HG03280 (cell line): Measurements from ENCODE around the gene SERTAD3.
"Not testable (repeated sequence)": the region's sequence is repeated elsewhere in the genome, so short reads cannot be mapped to it uniquely, and the experiment has no call there.

Source experiments
- ATAC-seq: cut with Tn5 transposase; IDR thresholded peaks from one replicate; pipeline ENCODE4 v1.9.1; 2021; ENCODE audit warnings: mild to moderate bottlenecking, moderate library complexity; ENCODE audit not compliant: unreplicated experiment

SERTAD3 gene

DNA sequence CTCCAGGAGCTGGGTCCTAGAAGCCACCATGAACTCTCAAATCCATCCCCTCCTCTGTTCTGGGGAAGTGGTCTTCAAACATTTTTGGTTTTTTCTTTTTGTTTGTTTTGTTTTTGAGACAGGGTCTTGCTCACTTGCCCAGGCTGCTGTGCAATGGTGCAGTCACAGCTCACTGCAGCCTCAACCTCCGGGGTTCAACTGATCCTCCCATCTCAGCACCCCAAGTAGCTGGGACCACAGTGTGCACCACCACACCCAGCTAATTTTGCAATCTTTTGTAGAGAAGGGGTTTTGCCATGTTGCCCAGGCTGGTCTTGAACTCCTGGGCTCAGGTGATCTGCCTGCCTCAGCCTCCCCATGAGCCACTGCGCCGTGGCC is 14.5 kb upstream of the SERTAD3 start:
- ATAC-seq = no peak

GRCh38 chr19:40457953-40458596 is 13.9 kb upstream of the SERTAD3 start:
- no peak for ATAC-seq

DNA sequence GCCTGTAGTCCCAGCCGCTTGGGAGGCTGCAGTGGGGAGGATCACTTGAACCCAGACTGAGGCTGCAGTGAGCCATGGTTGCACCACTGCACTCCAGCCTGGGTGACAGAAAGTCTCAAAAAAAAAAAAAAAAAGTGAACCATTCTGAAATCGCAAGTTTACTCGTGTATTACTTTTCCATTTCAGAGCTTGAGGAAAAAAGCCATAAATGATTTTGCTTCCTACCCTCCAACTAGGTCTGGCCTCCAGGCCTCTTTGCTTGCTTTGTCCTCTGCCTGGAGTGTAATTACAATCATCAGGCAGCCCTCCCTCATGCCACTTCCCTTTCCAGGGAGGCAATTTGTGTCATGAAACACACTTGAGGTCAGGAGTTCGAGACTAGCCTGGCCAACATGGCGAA is 12.9 kb upstream of the SERTAD3 start:
- no peak for ATAC-seq

DNA sequence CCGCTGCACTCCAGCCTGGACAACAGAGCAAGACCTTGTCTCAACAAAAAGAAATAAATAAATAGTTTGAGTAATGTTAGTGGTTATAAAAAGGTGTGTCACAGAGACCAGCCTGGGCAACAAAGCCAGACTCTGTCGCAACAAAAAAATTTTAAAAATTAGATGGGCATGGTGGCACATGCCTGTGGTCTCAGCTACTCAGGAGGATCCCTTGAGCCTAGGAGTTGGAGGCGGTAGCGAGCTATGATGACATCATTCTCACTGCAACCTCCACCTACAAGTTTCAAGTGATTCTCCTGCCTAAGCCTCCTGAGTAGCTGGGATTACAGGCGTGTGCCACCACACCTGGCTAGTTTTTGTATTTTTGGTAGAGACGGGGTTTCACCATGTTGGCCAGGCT is 9.8 kb upstream of the SERTAD3 start:
- ATAC-seq = not testable (repeated sequence)

DNA sequence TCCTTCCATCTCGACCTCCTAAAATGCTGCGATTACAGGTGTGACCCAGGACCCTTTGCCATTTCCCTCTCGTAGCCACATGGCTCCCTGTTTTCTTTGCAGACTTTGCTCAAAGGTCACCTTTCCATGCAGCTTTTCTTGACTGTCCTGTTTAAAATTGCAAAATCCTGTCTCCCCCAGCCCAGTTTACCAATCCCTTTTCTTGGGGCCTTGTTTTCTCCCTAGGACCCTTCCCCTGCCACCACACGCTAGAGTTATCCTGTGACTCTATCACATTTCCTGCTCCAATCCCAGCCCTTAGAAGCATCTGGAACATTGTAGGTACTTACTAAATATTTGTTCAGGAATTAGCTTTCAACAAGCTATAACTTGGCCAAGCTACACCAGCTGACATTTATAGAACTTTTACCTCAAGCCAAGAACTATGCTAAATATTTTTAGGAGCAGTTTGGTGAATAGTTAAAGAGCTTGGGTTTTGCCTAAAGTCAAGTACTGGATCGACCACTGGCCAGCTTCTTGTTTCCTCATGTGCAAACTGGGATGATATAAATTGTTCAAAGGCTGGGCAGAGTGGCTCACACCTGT is 9.1 kb upstream of the SERTAD3 start:
- ATAC-seq = no peak

DNA sequence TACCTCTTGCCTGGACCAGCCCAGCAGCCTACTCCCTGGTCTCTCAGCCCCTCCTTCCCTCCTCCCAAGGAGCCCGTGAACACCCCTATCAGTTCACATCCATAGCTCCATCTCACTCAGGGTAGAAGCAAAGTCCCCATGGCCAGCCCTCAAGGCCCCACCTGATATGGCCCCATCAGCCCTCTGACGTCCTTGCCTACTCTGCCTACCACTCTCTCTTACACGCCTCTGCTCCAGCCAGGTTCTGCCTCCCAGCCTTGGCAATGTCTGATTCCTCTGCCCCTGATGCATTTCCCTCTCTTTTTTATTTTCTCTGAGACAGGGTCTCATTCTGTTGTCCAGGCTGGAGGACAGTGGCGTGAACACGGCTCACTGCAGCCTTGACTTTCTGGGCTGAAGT is 7.9 kb upstream of the SERTAD3 start:
- ATAC-seq = no peak

DNA sequence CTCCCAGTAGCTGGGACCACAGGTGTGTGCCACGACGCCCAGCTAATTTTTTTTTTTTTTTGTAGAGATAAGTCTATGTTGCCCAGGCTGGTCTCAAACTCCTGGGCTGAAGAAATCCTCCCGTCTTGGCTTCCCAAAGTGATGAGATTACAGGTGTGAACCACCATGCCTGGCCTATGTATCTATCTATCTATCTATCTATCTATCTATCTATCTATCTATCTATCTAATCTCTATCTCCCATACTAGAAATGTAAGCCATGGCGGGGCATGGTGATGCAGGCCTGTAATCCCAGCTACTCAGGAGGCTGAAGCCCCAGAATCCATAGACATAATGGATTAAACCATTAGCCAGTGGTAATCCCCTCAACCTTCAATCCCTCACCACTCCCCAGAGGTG is 6.5 kb upstream of the SERTAD3 start:
- no peak for ATAC-seq

GRCh38 chr19:40449506-40449905 is 5.4 kb upstream of the SERTAD3 start:
- ATAC-seq = no peak

DNA sequence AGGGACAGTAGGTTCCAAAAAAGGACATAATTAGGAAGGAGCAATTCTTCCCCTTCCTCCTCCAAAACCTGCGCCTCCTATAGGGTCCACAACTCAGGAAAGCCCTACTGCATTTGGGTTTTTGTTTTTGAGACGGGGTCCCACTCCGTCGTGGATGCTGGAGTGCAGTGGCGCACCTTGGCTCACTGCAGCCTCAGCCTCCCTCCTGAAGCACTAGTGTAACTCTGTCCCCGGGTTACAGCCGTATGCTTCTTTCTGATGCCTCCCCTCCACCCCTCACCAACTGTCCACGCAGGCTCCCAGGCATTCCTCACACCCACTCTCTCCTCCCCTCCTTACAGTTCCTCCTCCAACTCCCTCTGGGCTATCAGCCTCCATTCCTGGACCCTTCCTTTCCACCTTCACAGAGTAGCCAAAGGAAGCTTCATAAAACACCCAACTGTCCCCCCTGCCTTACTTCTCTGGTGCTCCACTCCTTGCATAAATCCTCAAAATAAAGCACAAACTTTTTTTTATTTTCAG is 2.2 kb upstream of the SERTAD3 start:
- no peak for ATAC-seq

DNA sequence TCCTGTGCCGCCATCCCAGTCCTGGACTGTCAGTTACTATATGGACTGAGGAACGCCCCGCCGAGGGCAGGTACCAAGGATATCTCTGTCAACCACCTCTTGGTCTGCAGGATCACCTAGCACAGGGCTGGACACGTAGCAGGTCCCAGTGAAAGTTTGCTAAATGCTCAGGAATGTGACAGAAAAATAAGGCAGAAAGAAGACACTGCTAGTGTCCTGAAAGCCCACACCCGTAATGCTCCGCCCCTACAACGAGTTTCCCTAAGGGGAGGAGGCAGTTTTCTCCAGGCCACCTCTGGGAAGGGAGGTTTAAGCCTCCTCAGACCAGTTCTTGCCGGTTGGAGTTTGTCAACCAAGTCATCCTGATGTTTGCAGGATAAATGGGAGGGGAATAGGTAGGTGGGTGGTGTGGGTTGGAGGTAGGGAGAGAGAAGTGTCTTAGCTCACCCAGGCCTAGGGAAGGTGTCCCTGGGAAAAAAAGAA is 1.7 kb upstream of the SERTAD3 start:
- ATAC-seq = no peak

- no peak for ATAC-seq
Measured at GRCh38 chr19:40444825-40445312, 734 bp upstream of the SERTAD3 start.

- ATAC-seq = peak; percentile 65
Measured at GRCh38 chr19:40443131-40443999, 770 bp downstream of the SERTAD3 start.

DNA sequence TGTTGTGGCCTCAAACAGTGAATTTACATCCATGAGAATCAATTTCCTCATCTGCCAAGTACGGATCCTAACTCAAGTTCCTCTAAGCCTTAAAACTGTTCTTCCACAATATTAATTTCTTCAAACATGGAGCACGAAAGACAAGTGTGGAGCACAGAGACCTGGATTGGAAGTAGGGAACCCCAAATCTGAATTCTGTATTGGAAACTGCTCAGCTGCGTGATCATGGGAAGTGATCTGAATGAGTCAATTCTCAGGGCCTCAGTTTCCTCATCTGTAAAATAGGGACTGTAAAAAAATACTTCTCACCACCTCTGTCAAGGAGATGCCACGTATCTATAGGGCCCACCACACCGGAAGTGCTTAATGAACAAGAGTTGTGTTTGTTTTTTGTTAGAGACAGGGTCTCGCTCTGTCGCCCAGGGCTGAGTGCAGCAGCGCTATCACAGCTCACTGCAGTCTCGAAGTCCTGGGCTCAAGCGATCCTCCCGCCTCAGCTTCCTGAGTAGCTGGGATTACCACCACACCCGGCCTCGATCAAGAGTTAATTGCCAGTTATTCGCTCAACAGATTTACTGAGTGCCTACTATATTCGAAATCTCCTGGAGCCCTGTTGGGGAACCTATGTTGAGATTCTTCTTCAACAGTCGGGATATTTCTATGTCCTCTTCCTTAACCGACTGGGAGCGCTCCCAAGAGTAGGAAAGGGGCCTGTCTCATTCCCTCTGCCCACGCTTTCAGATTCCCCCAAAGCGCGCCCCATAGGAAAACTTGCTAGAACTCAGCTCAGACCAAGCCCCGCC is 1.6 kb downstream of the SERTAD3 start:
- no peak for ATAC-seq

- ATAC-seq = no peak
Measured at GRCh38 chr19:40441719-40442253, 2.3 kb downstream of the SERTAD3 start.

GRCh38 chr19:40438284-40438683 is 5.9 kb downstream of the SERTAD3 start:
- ATAC-seq = no peak

DNA sequence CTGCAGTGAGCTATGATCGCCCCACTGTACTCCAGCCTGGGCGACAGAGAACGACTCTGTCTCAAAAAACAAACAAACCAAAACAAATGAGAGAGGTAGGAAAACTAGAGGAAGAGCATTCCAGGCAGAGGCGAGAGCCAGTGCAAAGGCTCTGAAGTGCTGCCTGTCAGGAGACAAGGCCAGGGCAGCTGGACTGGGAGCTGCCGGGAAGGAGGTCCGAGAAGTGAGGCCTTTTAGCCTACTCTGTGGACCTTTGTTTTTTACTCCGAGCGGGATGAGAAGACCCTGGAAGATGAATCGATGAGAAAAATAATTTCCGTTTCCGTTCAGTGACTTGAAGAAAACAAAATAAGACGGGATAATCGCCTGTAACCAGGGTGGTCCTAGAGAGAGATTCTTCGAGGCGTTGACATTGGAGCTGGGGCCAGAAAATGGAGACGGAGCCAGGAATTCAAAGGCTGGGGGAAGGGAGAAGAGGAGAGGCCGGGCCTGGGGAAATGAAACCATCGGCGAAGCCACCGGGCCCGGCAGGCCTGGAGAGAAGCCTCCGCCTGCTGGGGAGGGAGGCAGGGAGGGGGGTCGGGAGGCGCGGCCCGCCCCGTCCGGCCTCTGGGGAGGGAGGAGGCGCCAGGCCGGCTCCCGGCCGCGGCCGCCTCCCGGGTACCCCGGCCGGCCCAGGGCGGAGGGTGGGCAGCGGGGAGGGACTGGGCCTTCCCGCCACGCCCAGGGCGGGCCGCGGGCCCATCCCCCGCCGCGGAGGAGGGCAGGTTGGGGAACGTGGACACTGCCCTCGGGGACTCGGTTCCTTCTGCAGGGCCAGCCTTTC is 10.5 kb downstream of the SERTAD3 start:
- ATAC-seq = peak; percentile 69

- ATAC-seq = not testable (repeated sequence)
Measured at GRCh38 chr19:40432760-40433159, 11.4 kb downstream of the SERTAD3 start.

- ATAC-seq = no peak
Measured at GRCh38 chr19:40431698-40432097, 12.4 kb downstream of the SERTAD3 start.

GRCh38 chr19:40430242-40430641 is 13.9 kb downstream of the SERTAD3 start:
- not testable (repeated sequence) for ATAC-seq
